NK-92 (cell line): ENCODE data around the gene KCNMB2.
"Not testable (repeated sequence)": the region's sequence is repeated elsewhere in the genome, so short reads cannot be mapped to it uniquely, and the experiment has no call there.

Source experiments
- DNase-seq: peaks from one replicate; lab custom pipeline; 2025; ENCODE audit not compliant: unreplicated experiment; lab: John Stamatoyannopoulos, UW

Gene KCNMB2

GRCh38 chr3:178849199-178849910, 313.1 kb downstream of the KCNMB2 start:
- no peak for DNase-seq

DNA sequence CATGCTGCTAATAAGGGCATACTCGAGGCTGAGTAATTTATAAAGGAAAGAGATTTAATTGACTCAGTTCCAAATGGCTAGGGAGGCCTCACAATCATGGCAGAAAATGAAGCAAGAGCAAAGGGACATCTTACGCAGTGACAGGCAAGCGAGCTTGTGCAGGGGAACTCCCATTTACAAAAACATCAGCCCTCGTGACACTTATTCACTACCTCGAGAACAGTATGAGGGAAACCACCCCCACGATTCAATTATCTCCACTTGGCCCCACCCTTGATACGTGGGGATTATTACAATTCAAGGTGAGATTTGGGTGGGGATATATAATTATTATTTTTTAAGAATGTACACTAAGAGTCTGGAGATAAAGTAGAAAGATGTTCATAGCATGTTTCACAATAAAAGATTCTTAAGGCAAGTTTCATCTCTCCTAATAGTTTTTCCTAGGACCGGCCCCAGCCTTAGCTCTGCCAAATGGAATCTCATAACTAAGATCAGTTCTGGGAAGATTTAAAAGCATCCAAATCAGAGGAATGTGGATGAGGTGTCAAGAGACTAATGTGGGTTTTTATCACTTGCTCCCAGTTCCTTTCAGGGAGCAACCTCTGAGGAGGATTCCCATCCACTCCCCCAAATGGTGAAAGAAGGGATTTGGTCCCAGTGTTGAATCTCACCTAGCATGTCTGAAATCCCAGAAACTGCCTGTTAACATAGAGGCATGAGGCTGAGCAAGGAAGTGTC, 314.4 kb downstream of the KCNMB2 start:
- no peak for DNase-seq

DNA sequence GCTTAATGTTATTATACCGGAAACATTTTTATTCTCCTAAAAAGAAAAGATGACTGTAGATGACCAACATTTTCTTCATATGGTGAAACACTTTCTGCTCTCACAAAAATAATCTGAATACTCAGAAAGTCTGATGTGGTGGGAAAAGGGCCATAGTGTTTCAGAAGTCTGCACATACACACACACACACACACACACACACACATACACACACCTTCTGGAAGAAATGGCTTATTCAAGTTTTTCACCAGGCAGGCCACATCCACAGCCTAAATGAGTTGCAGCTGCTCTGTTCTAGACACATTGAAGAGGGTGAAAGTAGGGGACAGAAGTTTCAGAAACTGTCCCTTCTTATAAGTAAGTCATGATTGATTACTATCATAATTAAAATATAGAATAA, 315.3 kb downstream of the KCNMB2 start:
- DNase-seq, result no peak

- no peak for DNase-seq
These were observed 320.6 kb downstream of the KCNMB2 start for GRCh38 chr3:178856804-178857203.

DNA sequence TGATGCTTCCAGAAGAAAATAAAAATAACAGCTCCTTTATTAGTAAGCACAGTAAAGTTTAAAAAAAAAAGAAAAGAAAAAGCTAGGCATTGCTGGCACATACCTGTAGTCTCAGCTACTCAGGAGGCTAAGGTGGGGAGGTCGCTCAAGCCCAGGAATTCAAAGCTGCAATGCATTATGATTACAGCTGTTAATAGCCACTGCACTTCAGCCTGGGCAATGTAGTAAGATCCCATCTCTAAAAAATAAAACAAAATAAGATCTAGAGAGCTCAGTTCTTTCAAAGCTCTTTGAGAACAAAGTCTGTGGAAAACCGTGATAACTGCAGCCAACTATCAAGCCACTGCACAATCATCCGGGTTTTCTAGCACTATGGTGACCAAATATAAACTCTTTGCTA, 323.1 kb downstream of the KCNMB2 start:
- no peak for DNase-seq

GRCh38 chr3:178859900-178860436, 323.7 kb downstream of the KCNMB2 start:
- DNase-seq, result not testable (repeated sequence)

DNA sequence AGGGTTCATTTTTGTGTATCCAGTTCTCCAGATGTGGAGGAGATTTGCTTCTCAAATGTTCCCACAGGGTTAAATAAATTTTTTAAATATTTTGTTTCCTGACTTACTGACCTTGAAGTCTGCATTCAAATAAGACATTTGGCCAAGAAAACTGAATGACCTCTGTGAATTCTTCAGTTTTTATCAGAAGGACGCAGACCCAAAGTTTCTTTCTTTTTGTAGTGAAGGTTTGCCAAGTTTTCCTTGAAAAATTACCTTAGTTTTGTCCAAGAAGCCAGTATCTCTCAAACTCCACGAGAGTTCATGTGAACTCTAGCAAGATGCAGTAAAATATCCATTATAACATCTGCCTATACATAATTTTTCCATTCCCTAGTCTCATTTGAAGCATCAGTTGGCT, 332.4 kb downstream of the KCNMB2 start:
- no peak for DNase-seq

DNA sequence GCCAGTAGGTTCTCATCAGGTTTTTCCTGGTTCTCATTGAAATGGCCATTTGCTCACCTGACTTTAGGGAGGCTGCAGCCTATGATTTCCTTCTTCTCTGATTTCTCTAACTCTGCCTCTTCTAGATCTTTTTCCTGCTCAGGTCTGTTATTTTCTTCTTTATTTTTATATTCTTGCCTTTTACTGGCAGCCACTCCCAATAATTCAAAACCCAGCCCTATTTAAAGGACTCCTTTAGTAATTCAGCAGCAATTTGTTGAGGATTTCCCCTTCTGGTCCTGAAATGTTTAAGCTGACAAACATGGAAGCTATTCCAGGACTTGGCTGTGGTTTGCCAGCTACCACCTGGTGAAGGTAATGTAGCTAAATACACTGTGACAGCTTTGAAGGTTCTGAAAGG, 333.8 kb downstream of the KCNMB2 start:
- no peak for DNase-seq

GRCh38 chr3:178875157-178875556, 338.9 kb downstream of the KCNMB2 start:
- no peak for DNase-seq

- no peak for DNase-seq
These were observed 339.6 kb downstream of the KCNMB2 start for GRCh38 chr3:178875836-178876235.

GRCh38 chr3:178880274-178880673, 344.0 kb downstream of the KCNMB2 start:
- DNase-seq, result no peak
